H1 (cell line): ENCODE measurements around the gene LDLRAD3. TPM values are rescaled to one million over a fixed set of nuclear protein-coding genes. Genes with fewer than 3 reads are reported as not detected.

Source experiments
- CTCF ChIA-PET: fragments of 300-600 bp; sonication (Branson Sonifier 250); formaldehyde crosslinking; loops from one replicate; lab custom pipeline; 2021; ENCODE audit not compliant: partially characterized antibody; lab: Charles Lee
- POLR2A ChIA-PET: fragments of 300-600 bp; sonication (Branson Sonifier 250); formaldehyde crosslinking; loops from one replicate; lab custom pipeline; 2021; ENCODE audit warnings: inconsistent platforms; ENCODE audit not compliant: partially characterized antibody; lab: Charles Lee
- DNase-seq, 2 experiments: peaks; one replicate each; pipeline versions ENCODE4 v3.0.0 to v3.0.0-alpha.2; 2010 to 2022; ENCODE audit warnings: low spot score in 2 of 2, low read depth in 1 of 2, mixed read lengths in 1 of 2
- FAIRE-seq: peaks from 2 replicates; lab custom pipeline; 2011; peaks lifted over from hg19 to GRCh38; lab: Jason Lieb, UNC
- H2AFZ ChIP-seq: 2 replicates; pipeline ENCODE4 v1.8.1; 2012; ENCODE audit warnings: low read length, inconsistent platforms
- H2AK5ac ChIP-seq: 2 replicates; pipeline ENCODE4 v1.6.1; 2013; ENCODE audit warnings: low read depth, low read length
- H2BK120ac ChIP-seq: replicated peaks from 2 replicates; pipeline ENCODE3; 2013; ENCODE audit warnings: low read depth, low read length, inconsistent platforms
- H2BK12ac ChIP-seq: 2 replicates; pipeline ENCODE4 v1.6.1; 2013; ENCODE audit warnings: low read depth, low read length
- H2BK15ac ChIP-seq: 2 replicates; pipeline ENCODE4 v1.6.1; 2013; ENCODE audit warnings: low read length
- H2BK20ac ChIP-seq: 2 replicates; pipeline ENCODE4 v1.6.1; 2013; ENCODE audit warnings: low read length
- H2BK5ac ChIP-seq: 2 replicates; pipeline ENCODE4 v1.6.1; 2013; ENCODE audit warnings: low read depth, low read length
- H3K14ac ChIP-seq: 2 replicates; pipeline ENCODE4 v1.6.1; 2013; ENCODE audit warnings: inconsistent platforms; ENCODE audit not compliant: insufficient read length
- H3K18ac ChIP-seq: 2 replicates; pipeline ENCODE4 v1.6.1; 2013; ENCODE audit warnings: low read length; ENCODE audit errors: extremely low read depth
- H3K23ac ChIP-seq: 2 replicates; pipeline ENCODE4 v1.6.1; 2013; ENCODE audit warnings: inconsistent platforms; ENCODE audit not compliant: insufficient read length
- H3K23me2 ChIP-seq: 2 replicates; pipeline ENCODE4 v1.6.1; 2013; ENCODE audit warnings: low read depth, low read length
- H3K27ac ChIP-seq: 2 replicates; pipeline ENCODE4 v1.6.1; 2011; ENCODE audit warnings: low read depth, low read length, inconsistent platforms
- H3K27me3 ChIP-seq, 4 experiments: replicated peaks in 1 of 4; 1 replicate in 1 of 4; 2 replicates in 3 of 4; pipeline versions ENCODE4 v1.6.1 to v1.8.1; 2011 to 2013; ENCODE audit warnings: low read length in 3 of 4, mild to moderate bottlenecking in 3 of 4, inconsistent platforms in 2 of 4, mixed read lengths in 2 of 4, moderate library complexity in 1 of 4; ENCODE audit not compliant: control insufficient read depth in 3 of 4, insufficient read depth in 3 of 4; ENCODE audit errors: extremely low read depth in 1 of 4
- H3K36me3 ChIP-seq, 4 experiments: 2 replicates each; pipeline versions ENCODE4 v1.6.1 to v1.8.1; 2011 to 2013; ENCODE audit warnings: mild to moderate bottlenecking in 4 of 4, low read length in 3 of 4, moderate library complexity in 2 of 4, control low read depth in 1 of 4, inconsistent platforms in 1 of 4; ENCODE audit not compliant: insufficient read depth in 4 of 4, control insufficient read depth in 2 of 4
- H3K4ac ChIP-seq: replicated peaks from 2 replicates; pipeline ENCODE3; 2013; ENCODE audit warnings: low read length, low read depth, mixed read lengths, inconsistent platforms; ENCODE audit not compliant: insufficient read length
- H3K4me1 ChIP-seq, 4 experiments: replicated peaks in 1 of 4; 1 replicate in 1 of 4; 2 replicates in 3 of 4; pipeline versions ENCODE4 v1.6.1 to v1.8.1; 2011 to 2013; ENCODE audit warnings: low read length in 3 of 4, inconsistent platforms in 2 of 4, mixed read lengths in 1 of 4; ENCODE audit not compliant: insufficient read depth in 4 of 4, control insufficient read depth in 3 of 4
- H3K4me2 ChIP-seq, 2 experiments: 2 replicates each; pipeline versions ENCODE4 v1.6.1 to v1.8.1; 2011 to 2013; ENCODE audit warnings: low read depth in 2 of 2, low read length in 2 of 2, control low read depth in 1 of 2, inconsistent platforms in 1 of 2, mild to moderate bottlenecking in 1 of 2; ENCODE audit not compliant: insufficient read depth in 1 of 2
- H3K4me3 ChIP-seq, 4 experiments: fragments of 200-600, 300-600 bp in 1 of 4; sonication (generic), shearing (Covaris generic), sonication (Bioruptor Twin) in 1 of 4; 2 replicates each; pipeline versions ENCODE4 v1.5.1 to v1.8.1; 2011 to 2016; ENCODE audit warnings: low read length in 4 of 4, low read depth in 3 of 4, control low read depth in 2 of 4, inconsistent platforms in 2 of 4, mild to moderate bottlenecking in 2 of 4, mixed read lengths in 1 of 4, moderate library complexity in 1 of 4; ENCODE audit not compliant: insufficient read depth in 2 of 4; ENCODE audit errors: extremely low read depth in 1 of 4
- H3K56ac ChIP-seq: replicated peaks from 2 replicates; pipeline ENCODE3; 2013; ENCODE audit warnings: low read depth, mild to moderate bottlenecking, mixed read lengths, low read length, inconsistent platforms; ENCODE audit not compliant: insufficient read length
- H3K79me1 ChIP-seq: 2 replicates; pipeline ENCODE4 v1.6.1; 2013; ENCODE audit warnings: low read depth, low read length, control low read depth
- H3K79me2 ChIP-seq, 2 experiments: 2 replicates each; pipeline versions ENCODE4 v1.6.1 to v1.8.1; 2012 to 2013; ENCODE audit warnings: low read length in 2 of 2, mild to moderate bottlenecking in 2 of 2, inconsistent platforms in 1 of 2; ENCODE audit not compliant: insufficient read depth in 2 of 2, control insufficient read depth in 1 of 2
- H3K9ac ChIP-seq, 4 experiments: replicated peaks in 1 of 4; 1 replicate in 1 of 4; 2 replicates in 3 of 4; pipeline versions ENCODE4 v1.6.1 to v1.8.1; 2011 to 2013; ENCODE audit warnings: low read depth in 3 of 4, low read length in 3 of 4, control low read depth in 2 of 4, mild to moderate bottlenecking in 2 of 4, moderate library complexity in 2 of 4, inconsistent platforms in 1 of 4; ENCODE audit errors: extremely low read depth in 1 of 4
- H3K9me3 ChIP-seq, 2 experiments: 2 replicates each; pipeline versions ENCODE4 v1.6.1 to v1.8.1; 2012 to 2013; ENCODE audit warnings: mild to moderate bottlenecking in 2 of 2, moderate library complexity in 2 of 2, control low read depth in 1 of 2, inconsistent platforms in 1 of 2, low read depth in 1 of 2, low read length in 1 of 2, mixed read lengths in 1 of 2; ENCODE audit not compliant: insufficient read depth in 2 of 2
- H4K20me1 ChIP-seq, 2 experiments: replicated peaks in 1 of 2; 2 replicates each; pipeline versions ENCODE3 to v1.8.1; 2011 to 2013; ENCODE audit warnings: inconsistent platforms in 2 of 2, low read length in 2 of 2, mild to moderate bottlenecking in 1 of 2; ENCODE audit not compliant: insufficient read depth in 2 of 2, control insufficient read depth in 1 of 2
- H4K5ac ChIP-seq: 2 replicates; pipeline ENCODE4 v1.6.1; 2013; ENCODE audit warnings: low read length, low read depth, mixed read lengths, inconsistent platforms; ENCODE audit not compliant: insufficient read length
- H4K8ac ChIP-seq: 2 replicates; pipeline ENCODE4 v1.8.0; 2013; ENCODE audit warnings: mild to moderate bottlenecking, moderate library complexity, low read length, inconsistent platforms; ENCODE audit not compliant: insufficient read depth; ENCODE audit errors: extremely low read depth
- H4K91ac ChIP-seq: replicated peaks from 2 replicates; pipeline ENCODE3; 2013; ENCODE audit warnings: low read length, mixed read lengths, inconsistent platforms; ENCODE audit not compliant: insufficient read length
- BCL11A ChIP-seq, 2 experiments: IDR thresholded peaks; one replicate each; pipeline ENCODE4 v1.6.1; 2011; ENCODE audit warnings: low read depth in 2 of 2, low read length in 2 of 2, mild to moderate bottlenecking in 2 of 2
- CBX5 ChIP-seq: fragments of 300-800, 300-1000 bp; sonication (generic); IDR thresholded peaks from 2 replicates; pipeline ENCODE4 v1.7.1; 2016; ENCODE audit warnings: antibody characterized with exemption, low read length, low read depth
- CEBPB ChIP-seq: IDR thresholded peaks from 2 replicates; pipeline ENCODE4 v1.6.1; 2012; ENCODE audit warnings: low read depth, low read length
- CHD1 ChIP-seq: IDR thresholded peaks from 2 replicates; pipeline ENCODE4 v1.6.1; 2012; ENCODE audit warnings: low read depth, low read length, improper control_type of control experiment
- GABPA ChIP-seq: IDR thresholded peaks from 2 replicates; pipeline ENCODE4 v1.6.1; 2011; ENCODE audit warnings: mild to moderate bottlenecking, low read length, moderate library complexity, borderline replicate concordance; ENCODE audit not compliant: insufficient read depth
- GTF2F1 ChIP-seq: IDR thresholded peaks from 2 replicates; pipeline ENCODE4 v1.6.1; 2012; ENCODE audit warnings: low read depth, low read length, improper control_type of control experiment, borderline replicate concordance
- KDM4A ChIP-seq: IDR thresholded peaks from one replicate; pipeline ENCODE4 v1.7.1; 2012; ENCODE audit warnings: low read depth, mild to moderate bottlenecking, moderate library complexity, low read length, inconsistent platforms; ENCODE audit not compliant: severe bottlenecking
- RNF2 ChIP-seq: fragments of 200-900, 300-1000 bp; sonication (generic); IDR thresholded peaks from 2 replicates; pipeline ENCODE4 v1.7.1; 2016; ENCODE audit warnings: borderline replicate concordance, low read depth, mild to moderate bottlenecking, antibody characterized with exemption, low read length; ENCODE audit not compliant: poor library complexity, severe bottlenecking; ENCODE audit errors: missing control alignments
- WGBS, 2 experiments: shearing (Covaris generic) in 1 of 2; methylation state at CpG; one replicate each; pipeline versions ENCODE4 v1.1.6 to v1.1.7; 2013 to 2015; ENCODE audit warnings: low lambda C conversion rate in 2 of 2, mixed read lengths in 2 of 2, inconsistent platforms in 1 of 2, low coverage in 1 of 2, missing lambda C conversion rate in 1 of 2; ENCODE audit not compliant: insufficient replicate concordance in 2 of 2, insufficient coverage in 1 of 2, insufficient read length in 1 of 2; ENCODE audit errors: extremely low coverage in 1 of 2, missing lambda C conversion rate in 1 of 2; 5-methylcytosine and 5-hydroxymethylcytosine counted together
- polyA plus RNA-seq, 7 experiments: library from polyadenylated mRNA; depleted of rRNA in 3 of 7; stranded (reverse) in 5 of 7; unstranded in 2 of 7; fragments of >200 nt in 5 of 7; fragments of 200-250 nt in 2 of 7; gene quantifications; 1 replicate in 5 of 7; 2 replicates in 1 of 7; 4 replicates in 1 of 7; pipeline versions ENCODE4 v1.2.1 to v1.2.3, GENCODE V29; 2011 to 2013; ENCODE audit warnings: missing spikeins in 2 of 7, mixed read lengths in 2 of 7
- total RNA-seq: library from RNA; stranded (reverse); fragmentation: NEBNext Ultra II Directional; extraction: Animal tissue kit (Norgen Biotek cat#: 25700); gene quantifications from 2 replicates; pipeline ENCODE4 v1.2.1, GENCODE V29; 2021

LDLRAD3 gene
- total and polyA plus RNA-seq, 2 of the 8 experiments (the other 6 are each of a cell fraction or from before 2014, with no cell fraction given), result 18.6 to 22.8 TPM

DNA sequence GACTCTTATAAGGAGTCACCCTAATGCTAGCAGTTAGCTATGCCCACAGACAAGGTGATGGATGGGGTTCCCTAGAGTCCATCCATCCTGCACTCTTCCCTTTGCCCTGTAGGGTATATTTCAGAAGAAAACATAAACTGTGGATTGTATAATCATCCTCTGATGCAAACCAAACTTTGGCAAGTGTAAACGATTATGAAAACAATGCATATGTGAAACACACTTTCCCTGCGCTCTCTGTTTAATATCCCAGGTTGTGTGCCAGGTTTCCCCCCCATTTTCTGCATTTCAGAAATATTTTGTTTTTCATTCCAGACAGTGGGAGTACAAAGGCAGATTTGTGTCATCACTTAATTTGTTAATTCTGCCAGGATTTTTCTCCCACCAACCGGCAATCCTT, 110.0 kb downstream of the LDLRAD3 start:
- CTCF ChIA-PET, result interaction anchor here (0.6 to 5.9 kb wide), 8 partner anchors 9 to 232 kb away, joined by 3 to 54 read pairs (median 8); no protein-coding TSS in a partner anchor
- Histone ChIP-seq H3K4me2 (no peak overlapping the region), H2BK12ac (no peak overlapping the region), H2BK120ac (no peak overlapping the region), H4K5ac (no peak overlapping the region), H3K56ac (no peak overlapping the region), H3K4ac (no peak overlapping the region), H3K9me3 (no peaks in the 10 kb centered on the region), H3K4me1 (peaks cover 0 to 14% (median 11%) of the 10 kb centered on the region in 4 experiments; a peak in 3 of 7 replicates), H4K20me1 (peaks cover 0 to 3% of the 10 kb centered on the region in 2 experiments), H3K14ac (no peak overlapping the region), H3K18ac (no peak overlapping the region), H2AK5ac (no peak overlapping the region), H2BK5ac (no peak overlapping the region), H2BK15ac (no peak overlapping the region), H4K8ac (no peak overlapping the region), H3K4me3 (no peak overlapping the region), H3K9ac (no peak overlapping the region), H4K91ac (no peak overlapping the region), H3K79me2 (peaks cover 0 to 2% of the 10 kb centered on the region in 2 experiments; a peak in 2 of 4 replicates), H2BK20ac (no peak overlapping the region), H2AFZ (no peak overlapping the region), H3K36me3 (no peaks in the 10 kb centered on the region), H3K23me2 (peaks cover 5% of the 10 kb centered on the region; the same call in 1 of the 2 replicates), H3K79me1 (0 out of 2 replicates have a peak, but pooled peaks cover 5% of the 10 kb centered on the region), H3K23ac (no peak overlapping the region), H3K27ac (no peak overlapping the region), H3K27me3 (no peaks in the 10 kb centered on the region)
- POLR2A ChIA-PET, result no interaction called here
- FAIRE-seq, result no peak
- DNase-seq, result no peak
- 88% methylated on average over 3 of the region's 3 CpGs; no CpG with 5 or more reads in 1 of the 2 experiments for WGBS, 2 experiments
- no peak for TF ChIP-seq KDM4A
- TF ChIP-seq BCL11A (IDR thresholded peaks at IDR 0.05; ENCODE audit: low read depth in 2 of 2, low read length in 2 of 2), result no peak
- no peak for TF ChIP-seq CEBPB
- no peak for TF ChIP-seq CBX5
- no peak for TF ChIP-seq RNF2
- TF ChIP-seq GABPA, result no peak
- no peak for TF ChIP-seq CHD1
- TF ChIP-seq GTF2F1, result no peak
